PC-9 (cell line): Measurements from ENCODE around the gene EXOC4. TPM values are rescaled to one million over a fixed set of nuclear protein-coding genes. Genes with fewer than 3 reads are reported as not detected.

Experiments used
- BruUV-seq: library from RNA; stranded (reverse); fragments of 400-500 nt; replicated peaks from 2 replicates; lab custom pipeline; 2021; lab: Mats Ljungman, UMichigan
- CTCF ChIA-PET: fragments of 300-600 bp; sonication (Branson Sonifier 250); formaldehyde crosslinking; loops from one replicate; lab custom pipeline; 2022; ENCODE audit warnings: antibody characterized with exemption; lab: Charles Lee
- POLR2A ChIA-PET: fragments of 300-600 bp; sonication (Branson Sonifier 250); formaldehyde crosslinking; loops from one replicate; lab custom pipeline; 2022; ENCODE audit warnings: antibody characterized with exemption; ENCODE audit not compliant: unreplicated experiment; lab: Charles Lee
- DNase-seq, 2 experiments: peaks; one replicate each; pipeline versions ENCODE4 v3.0.0 to v3.0.0-alpha.2; 2015 to 2022; ENCODE audit warnings: mixed read lengths in 1 of 2
- H2AFZ ChIP-seq: fragments of 200-600 bp; sonication (generic); 2 replicates; pipeline ENCODE4 v1.8.1; 2017; ENCODE audit warnings: antibody characterized with exemption
- H3F3A ChIP-seq: fragments of 200-600 bp; sonication (generic); 2 replicates; pipeline ENCODE4 v1.8.1; 2017; ENCODE audit warnings: antibody characterized with exemption, mild to moderate bottlenecking, low read depth; ENCODE audit not compliant: insufficient read depth
- H3K27ac ChIP-seq: fragments of 200-600 bp; sonication (generic); 2 replicates; pipeline ENCODE4 v1.6.1; 2016; ENCODE audit warnings: mixed run types
- H3K27me3 ChIP-seq: fragments of 200-600 bp; sonication (generic); 2 replicates; pipeline ENCODE4 v1.6.1; 2016; ENCODE audit warnings: low read depth, mixed run types; ENCODE audit not compliant: insufficient read depth
- H3K36me3 ChIP-seq: fragments of 200-600 bp; sonication (generic); 2 replicates; pipeline ENCODE4 v1.6.1; 2016; ENCODE audit warnings: low read depth, mixed run types
- H3K4me1 ChIP-seq: fragments of 200-600 bp; sonication (generic); replicated peaks from 2 replicates; pipeline ENCODE4 v1.6.1; 2016; ENCODE audit warnings: mixed run types; ENCODE audit not compliant: insufficient read depth
- H3K4me2 ChIP-seq: fragments of 200-600 bp; sonication (generic); 2 replicates; pipeline ENCODE4 v1.6.1; 2017; ENCODE audit warnings: mixed run types
- H3K4me3 ChIP-seq: fragments of 200-600 bp; sonication (generic); 2 replicates; pipeline ENCODE4 v1.6.1; 2016; ENCODE audit warnings: mixed run types
- H3K79me2 ChIP-seq: fragments of 200-600 bp; sonication (generic); 2 replicates; pipeline ENCODE4 v1.6.1; 2017; ENCODE audit warnings: low read depth, mixed run types
- H3K9me2 ChIP-seq: fragments of 200-600 bp; sonication (generic); 2 replicates; pipeline ENCODE4 v1.8.1; 2017; ENCODE audit warnings: mild to moderate bottlenecking; ENCODE audit not compliant: insufficient read depth
- H3K9me3 ChIP-seq: fragments of 200-600 bp; sonication (generic); 2 replicates; pipeline ENCODE4 v1.8.1; 2016; ENCODE audit warnings: low read depth; ENCODE audit not compliant: insufficient read depth
- H4K20me1 ChIP-seq: fragments of 200-600 bp; sonication (generic); 2 replicates; pipeline ENCODE4 v1.8.1; 2017; ENCODE audit not compliant: insufficient read depth
- EZH2 ChIP-seq: fragments of 200-600 bp; sonication (generic); IDR thresholded peaks from 2 replicates; pipeline ENCODE4 v1.8.0; 2017; ENCODE audit warnings: antibody characterized with exemption, low read depth
- intact Hi-C: fragments of 100-400 bp; cut with micrococcal nuclease; formaldehyde crosslinking; loops from one replicate; pipeline ENCODE4 v1.10.0; 2022; ENCODE audit not compliant: unreplicated experiment
- total RNA-seq: library from RNA; stranded (reverse); gene quantifications from 2 replicates; pipeline ENCODE4 v1.2.3, GENCODE V29; 2021
- TF ChIP-seq, protein P1 (sequence below): fragments of 200-600 bp; sonication (generic); conservative IDR thresholded peaks from 2 replicates; pipeline ENCODE4 v1.6.1; 2017; ENCODE audit warnings: mixed run types, antibody characterized with exemption, mild to moderate bottlenecking, moderate library complexity

EXOC4 gene
- total RNA-seq, 1 experiment from 2014 or later, result 101 TPM

DNA sequence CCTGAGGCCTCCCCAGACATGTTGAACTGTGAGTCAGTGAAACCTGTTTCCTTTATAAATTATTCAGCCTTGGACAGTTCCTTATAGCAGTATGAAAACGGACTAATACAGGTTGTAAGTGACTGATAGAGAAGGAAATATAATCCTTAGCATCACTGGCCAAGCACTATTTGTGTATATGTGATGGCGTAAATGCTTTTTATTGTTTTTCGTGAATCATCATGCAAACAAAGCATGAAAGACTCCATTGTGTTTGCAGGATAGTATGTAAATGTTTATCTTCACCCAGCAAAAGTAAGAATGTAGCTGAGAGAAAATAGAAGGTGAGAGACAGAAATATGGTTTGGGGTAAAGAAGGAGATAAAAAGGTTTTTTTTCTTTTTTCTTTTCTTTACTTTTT, 781.8 kb downstream of the EXOC4 start:
- POLR2A ChIA-PET, result no interaction called here
- Histone ChIP-seq H3K9me2 (no peaks in the 10 kb centered on the region), H3K4me2 (no peak overlapping the region), H3K27me3 (no peaks in the 10 kb centered on the region), H3K9me3 (no peaks in the 10 kb centered on the region), H3K4me1 (no peaks in the 10 kb centered on the region), H3K27ac (no peak overlapping the region), H3F3A (no peaks in the 10 kb centered on the region), H2AFZ (no peak overlapping the region), H4K20me1 (no peaks in the 10 kb centered on the region), H3K36me3 (no peaks in the 10 kb centered on the region), H3K79me2 (no peaks in the 10 kb centered on the region), H3K4me3 (no peak overlapping the region)
- CTCF ChIA-PET, result no interaction called here
- no peak for DNase-seq
- intact Hi-C loops, result no loop called here
- no TSS peak for BruUV-seq
- TF ChIP-seq EZH2, result no peak
- TF ChIP-seq, protein P1, sequence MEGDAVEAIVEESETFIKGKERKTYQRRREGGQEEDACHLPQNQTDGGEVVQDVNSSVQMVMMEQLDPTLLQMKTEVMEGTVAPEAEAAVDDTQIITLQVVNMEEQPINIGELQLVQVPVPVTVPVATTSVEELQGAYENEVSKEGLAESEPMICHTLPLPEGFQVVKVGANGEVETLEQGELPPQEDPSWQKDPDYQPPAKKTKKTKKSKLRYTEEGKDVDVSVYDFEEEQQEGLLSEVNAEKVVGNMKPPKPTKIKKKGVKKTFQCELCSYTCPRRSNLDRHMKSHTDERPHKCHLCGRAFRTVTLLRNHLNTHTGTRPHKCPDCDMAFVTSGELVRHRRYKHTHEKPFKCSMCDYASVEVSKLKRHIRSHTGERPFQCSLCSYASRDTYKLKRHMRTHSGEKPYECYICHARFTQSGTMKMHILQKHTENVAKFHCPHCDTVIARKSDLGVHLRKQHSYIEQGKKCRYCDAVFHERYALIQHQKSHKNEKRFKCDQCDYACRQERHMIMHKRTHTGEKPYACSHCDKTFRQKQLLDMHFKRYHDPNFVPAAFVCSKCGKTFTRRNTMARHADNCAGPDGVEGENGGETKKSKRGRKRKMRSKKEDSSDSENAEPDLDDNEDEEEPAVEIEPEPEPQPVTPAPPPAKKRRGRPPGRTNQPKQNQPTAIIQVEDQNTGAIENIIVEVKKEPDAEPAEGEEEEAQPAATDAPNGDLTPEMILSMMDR, result no peak

DNA sequence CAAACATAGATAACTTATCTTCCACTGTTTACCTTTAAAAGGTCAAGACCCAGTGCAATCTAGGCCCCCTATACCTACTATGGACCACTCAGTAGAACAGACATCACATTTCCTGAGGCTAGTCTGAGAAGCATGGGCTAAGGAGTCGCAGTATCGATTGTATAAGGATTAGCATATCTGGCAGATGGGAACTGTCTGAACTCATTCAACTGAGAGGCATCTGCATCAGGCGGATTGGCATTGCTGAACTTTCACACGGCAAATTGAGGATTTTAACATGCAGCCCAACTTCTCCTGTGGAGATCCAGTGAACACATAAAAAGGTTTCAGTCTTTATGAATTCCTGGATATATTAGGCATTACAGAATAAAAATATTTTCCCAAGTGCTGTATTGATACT, 785.1 kb downstream of the EXOC4 start:
- CTCF ChIA-PET, result no interaction called here
- no peak overlapping the region for H3K27ac ChIP-seq
- H2AFZ ChIP-seq, result no peak overlapping the region
- no peak overlapping the region for H3K4me3 ChIP-seq
- no peaks in the 10 kb centered on the region for H3K4me1 ChIP-seq
- no peaks in the 10 kb centered on the region for H3K79me2 ChIP-seq
- no peaks in the 10 kb centered on the region for H3F3A ChIP-seq
- no peak overlapping the region for H3K4me2 ChIP-seq
- no peaks in the 10 kb centered on the region for H3K36me3 ChIP-seq
- no peak for DNase-seq
- no peaks in the 10 kb centered on the region for H3K9me3 ChIP-seq
- no peak for TF ChIP-seq EZH2
- TF ChIP-seq, protein P1, result no peak
- no peaks in the 10 kb centered on the region for H3K27me3 ChIP-seq
- no peaks in the 10 kb centered on the region for H4K20me1 ChIP-seq
- no peaks in the 10 kb centered on the region for H3K9me2 ChIP-seq
- POLR2A ChIA-PET, result no interaction called here
- intact Hi-C loops, result no loop called here
- BruUV-seq, result no TSS peak

DNA sequence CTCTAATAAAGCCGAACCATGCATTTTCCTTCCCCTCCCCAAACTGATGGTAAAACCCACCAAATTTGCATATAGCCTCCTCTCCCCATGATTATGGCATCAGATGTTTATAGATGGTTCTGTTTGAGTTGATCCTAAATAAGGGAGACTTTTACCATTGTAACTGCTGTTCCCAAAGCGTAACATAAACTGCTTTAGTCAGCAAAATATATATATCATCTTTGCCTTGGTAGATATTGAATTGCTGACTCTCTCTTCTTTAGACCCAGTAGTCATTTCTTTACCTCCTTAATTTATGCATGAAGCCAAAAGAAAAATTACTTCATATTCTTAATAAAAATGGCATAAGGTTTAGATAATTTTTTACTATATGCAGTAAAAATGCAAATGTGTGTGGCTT, 788.1 kb downstream of the EXOC4 start:
- CTCF ChIA-PET, result no interaction called here

More for the DNA sequence above, 788.1 kb downstream of the EXOC4 start:
- Histone ChIP-seq H4K20me1 (no peaks in the 10 kb centered on the region), H3K4me1 (no peaks in the 10 kb centered on the region), H3K9me2 (no peaks in the 10 kb centered on the region), H3K27me3 (no peaks in the 10 kb centered on the region), H3K79me2 (no peaks in the 10 kb centered on the region), H3K4me3 (no peak overlapping the region), H3K36me3 (no peaks in the 10 kb centered on the region), H3K4me2 (no peak overlapping the region), H2AFZ (no peak overlapping the region), H3F3A (no peaks in the 10 kb centered on the region), H3K27ac (no peak overlapping the region), H3K9me3 (no peaks in the 10 kb centered on the region)
- BruUV-seq, result no TSS peak
- POLR2A ChIA-PET, result no interaction called here
- intact Hi-C loops, result no loop called here
- TF ChIP-seq EZH2, result no peak
- TF ChIP-seq, protein P1, result no peak
- DNase-seq, result no peak
